22Rv1 (cell line): ENCODE measurements around the gene ENTPD3.
A peak's percentile ranks its signal among the peaks of the same experiment; 100 is the strongest.

Experiments
- H3K27ac ChIP-seq: fragments of 450-650 bp; 2 replicates; pipeline ENCODE4 v1.5.1; 2017
- CTCF ChIP-seq: fragments of 450-650 bp; IDR thresholded peaks from 2 replicates; pipeline ENCODE4 v1.5.1; 2017; ENCODE audit warnings: mild to moderate bottlenecking
- ZFX ChIP-seq: fragments of 450-650 bp; IDR thresholded peaks from 2 replicates; pipeline ENCODE4 v1.6.1; 2017; ENCODE audit warnings: antibody characterized with exemption, borderline replicate concordance

Gene ENTPD3

GRCh38 chr3:40427045-40427669 is 40.2 kb downstream of the ENTPD3 start:
- H3K27ac ChIP-seq, result no peak overlapping the region
- TF ChIP-seq ZFX, result no peak
- TF ChIP-seq CTCF, result no peak

- TF ChIP-seq ZFX (no peak), CTCF (no peak)
- no peak overlapping the region for H3K27ac ChIP-seq
These were observed 45.8 kb downstream of the ENTPD3 start for GRCh38 chr3:40432793-40433192.

- TF ChIP-seq CTCF, result no peak
- no peak for TF ChIP-seq ZFX
- H3K27ac ChIP-seq, result no peak overlapping the region
These were observed 50.9 kb downstream of the ENTPD3 start for GRCh38 chr3:40437889-40438288.

GRCh38 chr3:40445062-40445461 is 58.1 kb downstream of the ENTPD3 start:
- TF ChIP-seq ZFX (no peak), CTCF (no peak)
- no peak overlapping the region for H3K27ac ChIP-seq

GRCh38 chr3:40445880-40446279 is 58.9 kb downstream of the ENTPD3 start:
- no peak overlapping the region for H3K27ac ChIP-seq
- no peak for TF ChIP-seq ZFX

- no peak for TF ChIP-seq CTCF
- no peak for TF ChIP-seq ZFX
- no peak overlapping the region for H3K27ac ChIP-seq
These were observed 63.5 kb downstream of the ENTPD3 start for GRCh38 chr3:40450438-40450837.

- H3K27ac ChIP-seq, result peak overlapping the region; percentile 81; the same call in 1 of the 2 replicates
- TF ChIP-seq ZFX (no peak), CTCF (no peak)
These were observed 64.6 kb downstream of the ENTPD3 start for GRCh38 chr3:40451551-40451950.

GRCh38 chr3:40452057-40452456 is 65.1 kb downstream of the ENTPD3 start:
- H3K27ac ChIP-seq, result peak overlapping the region; percentile 81
- TF ChIP-seq CTCF (no peak), ZFX (no peak)
